GM19328 (cell line): ENCODE results near the gene SCGB3A1.

ENCODE experiments used
- ATAC-seq: cut with Tn5 transposase; IDR thresholded peaks from one replicate; pipeline ENCODE4 v1.9.1; 2021; ENCODE audit warnings: mild to moderate bottlenecking, moderate library complexity; ENCODE audit not compliant: unreplicated experiment

The SCGB3A1 gene

DNA sequence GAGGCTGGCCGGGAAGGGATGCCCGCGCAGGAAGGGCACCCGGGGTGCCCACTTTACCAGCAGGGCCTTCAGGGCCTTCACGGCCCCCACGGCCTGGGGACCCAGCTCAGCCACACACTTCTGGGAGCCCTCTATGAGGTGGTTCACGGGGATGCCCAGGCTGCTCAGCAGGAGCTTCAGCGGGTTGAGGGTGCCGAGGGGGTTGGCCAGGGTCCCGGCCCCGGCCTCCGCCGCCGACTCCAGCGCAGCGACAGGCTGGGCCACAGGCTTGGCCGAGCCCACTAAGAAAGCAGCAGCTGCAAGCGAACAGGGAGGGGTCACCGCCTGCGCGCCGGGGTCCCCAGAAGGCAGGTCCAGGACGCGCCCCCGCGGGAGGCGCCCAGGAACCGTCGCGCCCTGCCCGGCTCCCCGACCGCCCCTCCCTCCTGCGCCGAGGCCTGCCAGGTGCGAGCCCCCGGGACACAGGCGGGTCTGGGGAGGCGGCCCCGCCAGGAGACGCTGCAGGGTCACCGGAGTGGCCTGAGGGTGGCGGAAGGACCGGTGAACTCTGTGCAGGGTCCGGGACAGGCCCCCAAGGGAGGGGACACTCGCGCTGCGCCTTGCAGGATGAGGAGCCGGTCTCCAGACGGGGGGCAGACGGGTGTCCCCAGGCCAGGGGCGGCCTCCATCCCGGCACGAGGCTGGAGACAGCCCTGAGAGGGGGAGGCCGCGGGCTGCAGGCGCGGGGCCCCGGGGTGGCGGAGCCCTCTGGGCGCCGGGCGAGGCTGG lies 572 bp downstream of the SCGB3A1 start:
- no peak for ATAC-seq

DNA sequence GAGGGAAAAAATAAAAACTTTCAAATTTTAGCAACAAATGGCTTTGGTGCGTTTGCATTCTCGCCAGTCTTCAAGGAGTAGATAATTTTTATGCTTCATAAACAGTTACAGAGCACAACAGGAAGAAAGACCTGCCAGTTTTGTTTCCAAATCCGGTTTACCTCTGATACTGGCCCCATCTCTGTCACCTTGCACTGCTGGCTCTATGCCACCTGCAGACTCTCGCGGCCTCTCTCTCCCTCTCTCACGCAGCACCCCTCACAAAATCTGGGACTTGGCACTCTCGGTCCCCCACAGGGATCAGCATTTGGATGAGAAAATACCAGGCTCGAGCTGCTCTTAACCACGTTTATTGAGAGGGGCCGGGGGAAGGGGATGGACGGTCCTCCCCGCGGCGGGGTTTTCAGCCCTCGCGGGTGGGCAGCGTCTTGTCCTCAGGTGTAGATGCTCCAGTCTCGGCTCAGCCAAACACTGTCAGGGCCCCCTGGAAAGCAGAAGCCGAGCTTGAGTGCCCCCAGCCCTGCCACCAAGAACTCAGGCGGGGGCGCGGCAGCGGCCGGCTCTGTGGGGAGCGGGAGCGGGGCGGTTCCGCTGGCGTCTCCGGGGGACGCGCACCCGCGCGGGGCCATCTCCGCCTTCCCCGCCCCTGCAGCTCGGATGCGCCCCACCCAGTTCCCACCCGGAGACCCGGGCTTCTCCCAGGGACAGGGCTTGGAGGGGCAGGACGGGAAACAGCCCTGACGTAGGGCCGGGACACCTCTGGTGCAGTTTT lies 1.3 kb downstream of the SCGB3A1 start:
- ATAC-seq, result no peak

DNA sequence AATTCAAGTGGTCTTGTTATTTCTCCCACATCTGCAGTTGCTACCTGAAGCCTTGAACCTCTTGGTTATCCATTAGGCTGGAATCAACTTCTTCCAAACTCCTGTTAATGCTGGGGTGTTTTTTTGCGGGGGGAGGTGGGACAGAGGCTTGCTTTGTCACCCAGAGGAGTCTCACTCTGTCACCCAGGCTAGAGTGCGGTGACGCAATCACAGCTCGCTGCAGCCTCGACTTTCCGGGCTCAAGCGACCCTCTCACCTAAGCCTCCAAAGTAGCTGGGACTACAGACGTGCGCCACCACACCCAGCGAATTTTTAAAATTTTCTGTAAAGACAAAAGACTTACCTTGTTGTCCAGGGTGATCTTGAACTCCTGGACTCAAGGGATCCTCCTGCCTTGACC lies 4.4 kb downstream of the SCGB3A1 start:
- no peak for ATAC-seq

DNA sequence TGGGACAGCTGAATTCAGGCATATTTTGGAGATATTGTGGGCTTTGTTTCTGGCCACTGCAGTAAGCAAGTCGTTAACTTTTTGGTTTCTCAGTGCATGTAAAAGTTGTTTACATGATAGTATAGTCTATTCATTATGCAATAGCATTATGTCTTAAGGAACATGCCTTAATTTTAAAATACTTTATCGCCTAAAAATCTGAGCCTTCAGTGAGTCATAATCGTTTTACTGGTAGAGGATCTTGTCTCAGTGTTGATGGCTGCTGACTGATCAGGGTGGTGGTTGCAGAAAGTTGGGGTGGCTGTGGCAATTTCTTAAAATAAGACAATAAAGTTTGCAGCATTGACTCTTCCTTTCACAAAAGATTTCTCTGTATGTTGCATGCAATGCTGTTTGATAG lies 5.1 kb downstream of the SCGB3A1 start:
- ATAC-seq, result no peak

DNA sequence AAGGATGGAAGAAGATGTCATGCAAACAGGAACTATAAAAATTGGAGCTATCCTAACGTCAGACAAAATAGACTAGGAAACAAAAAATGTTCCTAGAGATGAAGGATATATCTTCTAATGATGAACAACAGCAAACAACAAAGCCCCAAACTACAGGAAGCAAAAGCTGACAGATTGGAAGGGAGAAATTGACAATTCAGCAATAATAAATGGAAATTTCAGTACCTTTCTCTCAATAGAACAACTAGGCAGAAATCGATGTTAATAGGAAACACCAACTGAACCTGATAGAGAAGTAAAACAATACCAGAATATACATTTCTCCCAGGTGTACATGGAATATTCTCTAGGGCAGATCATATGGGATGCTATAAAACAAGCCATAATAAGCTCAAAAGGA lies 7.6 kb downstream of the SCGB3A1 start:
- no peak for ATAC-seq

DNA sequence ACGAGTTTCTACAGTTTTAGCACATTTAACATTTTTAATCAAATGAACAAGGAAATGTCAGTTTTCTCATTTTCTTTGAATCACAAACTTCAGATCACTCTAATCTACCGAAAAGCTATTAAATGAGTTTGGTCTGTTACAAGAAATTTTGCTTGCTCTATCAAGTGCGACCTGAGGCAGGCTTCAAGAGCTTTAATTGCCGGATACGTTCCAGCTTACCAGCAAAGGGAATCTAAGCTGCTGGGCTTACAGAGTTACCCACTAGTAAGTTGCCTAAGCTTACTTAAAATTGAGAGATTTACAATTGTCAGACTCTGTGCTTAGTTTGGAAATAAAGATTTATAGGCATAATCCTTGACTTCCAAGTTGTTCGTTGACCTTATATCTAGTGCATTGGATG lies 10.6 kb downstream of the SCGB3A1 start:
- no peak for ATAC-seq

DNA sequence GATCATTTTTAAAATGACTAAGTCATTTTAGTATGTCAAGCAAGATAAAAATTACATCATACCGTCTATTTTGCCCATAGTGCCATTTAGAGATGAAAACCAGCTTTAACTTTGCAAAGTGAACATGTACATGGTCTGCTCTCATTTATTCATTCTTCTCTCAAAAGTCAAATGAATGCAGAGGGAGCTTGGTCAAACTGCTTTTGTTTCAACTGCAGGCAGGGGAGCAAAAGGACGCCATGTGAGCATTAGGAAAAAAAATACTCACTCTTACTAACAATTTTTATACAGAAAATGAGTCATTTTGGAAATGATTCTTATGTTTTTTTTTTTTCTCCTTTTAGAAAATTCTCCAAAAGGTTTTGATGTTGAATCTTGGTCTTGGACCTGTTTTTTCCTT lies 15.7 kb downstream of the SCGB3A1 start:
- ATAC-seq, result no peak

DNA sequence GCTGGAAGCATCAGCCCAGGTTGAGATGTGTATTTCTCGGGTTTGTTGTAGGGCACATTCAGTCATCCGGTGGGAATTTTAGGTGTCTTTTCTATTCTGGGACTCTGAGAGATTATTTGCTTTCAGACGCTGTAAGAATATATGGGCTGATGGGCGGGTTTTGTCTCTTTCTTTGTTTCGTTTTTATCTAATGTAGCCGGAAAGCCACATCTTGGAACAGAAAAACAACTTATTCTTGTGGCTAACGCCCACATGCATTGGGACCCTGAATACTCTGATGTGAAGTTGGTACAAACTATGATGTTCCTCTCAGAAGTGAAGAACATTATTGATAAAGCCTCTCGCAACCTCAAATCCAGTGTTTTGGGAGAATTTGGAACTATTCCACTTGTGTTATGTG lies 22.4 kb downstream of the SCGB3A1 start:
- ATAC-seq, result no peak

DNA sequence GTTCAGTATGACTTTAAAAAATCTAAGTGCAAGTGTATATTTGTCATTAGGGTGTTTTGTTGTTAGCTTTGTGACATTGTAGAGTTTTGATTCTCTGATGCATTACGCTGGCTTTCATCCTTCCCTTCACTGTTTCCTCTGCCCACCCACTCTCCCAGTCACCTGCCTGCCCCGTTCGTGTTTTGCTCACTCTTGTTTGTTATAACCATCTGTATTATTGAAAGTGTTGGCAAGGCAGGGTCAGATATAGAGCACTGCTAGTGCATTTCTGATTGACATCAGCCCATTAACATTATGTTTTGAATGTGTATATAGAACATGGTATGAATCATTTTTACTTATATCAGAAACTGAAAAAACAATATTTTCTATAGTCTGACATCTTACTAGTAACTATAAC lies 27.3 kb downstream of the SCGB3A1 start:
- ATAC-seq, result no peak

DNA sequence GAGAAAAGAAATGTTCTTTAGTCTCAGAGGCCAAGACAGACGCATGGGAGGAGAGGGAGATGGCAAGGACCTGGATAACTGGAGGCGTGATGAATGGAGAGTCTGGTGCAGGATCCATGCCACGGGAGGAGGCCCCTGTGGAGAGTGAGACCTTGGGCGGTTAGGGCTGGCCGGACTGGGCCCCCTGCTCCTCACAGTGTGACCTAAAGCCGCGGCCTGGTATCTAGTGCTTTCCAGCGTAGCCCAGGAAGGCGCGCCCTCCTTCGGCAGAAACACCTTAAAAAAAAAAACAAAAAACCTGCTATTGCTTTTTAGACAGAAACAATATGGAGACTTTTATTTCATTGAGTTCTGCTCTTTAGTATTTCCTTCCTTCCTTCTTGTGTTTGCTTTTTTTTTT lies 33.1 kb downstream of the SCGB3A1 start:
- ATAC-seq, result no peak

DNA sequence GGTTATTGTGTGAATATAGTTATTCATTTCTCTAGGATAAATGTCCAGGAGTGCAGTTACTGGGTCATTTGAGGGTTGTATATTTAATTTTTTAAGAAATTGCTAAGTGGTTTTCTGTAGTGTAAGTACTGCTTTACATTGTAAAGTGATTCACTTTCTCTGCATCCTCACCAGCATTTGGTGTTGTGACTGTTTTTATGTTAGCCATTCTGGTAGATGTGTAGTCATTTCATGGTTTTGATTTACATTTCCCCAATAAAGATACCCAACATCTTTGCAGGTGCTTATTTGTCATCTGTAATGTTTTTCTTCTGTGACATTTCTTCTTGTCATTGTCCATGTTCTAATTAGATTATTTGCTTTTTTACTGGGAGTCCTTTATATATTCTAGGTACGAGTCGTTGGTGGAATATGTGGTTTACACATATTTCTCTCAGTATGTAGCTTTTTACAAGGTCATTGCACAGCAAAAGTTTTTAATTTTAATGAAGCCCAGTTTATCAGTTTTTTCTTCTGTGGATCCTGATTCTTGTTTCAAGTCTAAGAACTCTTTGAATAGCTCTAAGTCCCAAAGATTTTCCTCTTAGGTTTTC lies 34.0 kb downstream of the SCGB3A1 start:
- ATAC-seq, result no peak

DNA sequence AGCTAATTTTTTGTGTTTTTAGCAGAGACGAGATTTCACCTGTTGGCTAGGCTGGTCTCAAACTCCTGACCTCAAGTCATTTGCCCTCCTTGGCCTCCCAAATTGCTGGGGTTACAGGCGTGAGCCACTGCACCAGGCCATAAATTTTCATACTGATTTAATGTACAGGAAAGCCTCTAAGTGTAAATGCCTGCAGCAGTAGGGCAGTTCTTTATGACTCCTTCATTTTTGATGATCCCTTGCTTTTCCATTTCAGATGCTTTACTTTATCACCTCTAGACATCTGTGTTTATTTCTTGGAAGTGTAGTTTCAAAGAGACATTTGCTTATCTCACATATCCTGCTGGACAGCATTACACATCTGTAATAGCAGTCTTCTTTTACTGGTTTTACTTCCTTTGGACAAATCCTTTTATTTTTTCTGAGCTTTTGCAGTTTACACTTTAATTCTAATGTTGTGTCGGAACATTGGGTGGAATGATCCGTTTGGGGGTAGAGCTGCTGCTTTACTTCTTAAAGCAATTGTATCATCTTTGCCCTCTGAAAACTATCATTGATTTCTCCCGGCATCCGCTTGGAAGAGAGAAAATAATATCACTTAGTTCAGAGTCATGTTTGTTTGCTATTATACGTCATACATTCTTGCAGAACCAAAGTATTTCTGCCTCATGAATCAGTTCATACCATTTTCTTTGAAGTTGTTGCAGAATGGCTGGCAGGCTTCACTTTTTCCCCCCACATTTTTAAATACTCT lies 36.0 kb downstream of the SCGB3A1 start:
- ATAC-seq, result no peak

DNA sequence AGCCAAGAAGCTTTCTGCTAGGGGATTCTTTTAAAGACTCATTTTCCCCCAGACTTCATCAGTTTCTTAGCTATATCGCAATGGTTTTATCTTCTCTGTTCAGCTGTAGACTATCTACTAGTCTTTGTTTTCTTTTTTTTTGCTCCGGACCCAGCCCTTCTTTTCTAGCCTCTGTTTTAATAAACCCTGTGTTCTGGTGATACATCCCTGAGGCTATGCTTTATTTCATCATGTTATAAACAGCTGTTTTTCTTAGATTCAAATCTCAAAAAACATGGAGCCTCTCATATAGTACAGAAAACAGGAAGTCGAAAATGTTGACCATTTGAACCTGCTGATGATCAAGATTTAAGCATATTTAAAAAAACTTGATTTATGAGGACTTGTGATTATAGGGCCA lies 37.8 kb downstream of the SCGB3A1 start:
- ATAC-seq, result no peak

DNA sequence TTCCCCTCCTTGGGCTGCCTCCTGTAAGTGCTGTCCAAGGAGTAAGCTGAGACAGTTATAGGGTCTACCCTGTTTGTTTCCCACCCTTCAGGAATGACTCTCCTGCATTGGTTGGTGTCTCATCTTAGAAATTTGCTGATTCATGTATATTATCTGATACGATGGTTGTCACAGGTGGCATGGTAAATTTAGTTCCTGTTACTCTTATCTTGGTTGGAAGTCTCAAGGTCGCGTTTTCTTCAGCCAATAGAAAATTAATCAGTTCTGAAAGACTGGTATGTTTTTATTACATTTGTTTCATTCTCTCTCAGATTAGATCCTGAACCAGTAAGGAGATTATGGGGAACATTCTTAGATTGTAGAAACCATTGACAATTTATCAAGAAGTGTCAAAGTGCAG lies 42.7 kb downstream of the SCGB3A1 start:
- ATAC-seq, result no peak

DNA sequence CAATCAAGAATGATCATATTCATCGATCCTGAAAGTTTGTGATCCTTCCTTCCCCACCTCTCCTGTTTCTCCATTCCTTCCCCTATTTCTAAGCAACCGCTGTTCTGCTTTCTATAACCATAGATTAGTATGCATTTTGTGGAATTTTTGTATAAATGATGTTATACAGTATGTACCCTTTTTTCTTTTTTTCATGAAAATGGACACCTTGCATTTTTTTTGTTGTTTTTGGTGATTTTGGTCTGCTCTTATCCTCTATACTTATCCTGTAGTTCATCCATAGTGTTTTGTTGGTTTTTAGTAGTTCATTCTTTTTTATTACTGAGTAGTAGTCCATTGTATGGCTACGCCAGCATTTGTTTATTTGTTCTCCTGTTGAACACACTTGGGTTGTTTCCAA lies 46.1 kb downstream of the SCGB3A1 start:
- no peak for ATAC-seq

DNA sequence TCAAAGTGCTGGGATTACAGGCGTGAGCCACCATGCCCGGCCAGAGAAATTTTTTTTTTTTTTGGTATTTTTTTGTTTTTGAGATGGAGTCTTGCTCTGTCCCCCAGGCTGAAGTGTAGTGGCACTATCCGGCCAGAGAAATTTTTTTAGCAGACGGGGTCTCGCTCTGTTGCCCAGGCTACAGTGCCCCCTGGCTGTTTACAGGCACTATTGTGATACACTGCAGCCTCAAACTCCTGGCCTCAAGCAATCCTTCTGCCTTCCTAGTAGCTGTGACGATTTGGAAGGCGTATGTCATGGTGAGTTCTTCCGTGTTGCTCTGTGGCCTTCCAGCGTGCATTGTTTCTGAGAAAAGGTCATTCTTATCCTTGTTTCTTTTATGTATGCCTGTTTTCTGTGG lies 49.6 kb downstream of the SCGB3A1 start:
- ATAC-seq, result no peak
